SK-N-MC (cell line): ENCODE results near the gene TEX2.

Experiments
- EZH2 ChIP-seq: fragments of 200-600 bp; sonication (generic); IDR thresholded peaks from one replicate; pipeline ENCODE4 v1.6.1; 2017; ENCODE audit warnings: antibody characterized with exemption
- POLR2AphosphoS5 ChIP-seq: IDR thresholded peaks from 2 replicates; pipeline ENCODE4 v1.6.1; 2012; ENCODE audit warnings: mild to moderate bottlenecking, low read depth, low read length, borderline replicate concordance

- TF ChIP-seq POLR2AphosphoS5: no peak
- TF ChIP-seq EZH2: no peak
These were observed 129.4 kb downstream of the TEX2 start for GRCh38 chr17:64133546-64134215.
